Lung (tissue), 12 donors: ENCODE data around the gene MRAP2. TPM values are rescaled to one million over a fixed set of nuclear protein-coding genes. Genes with fewer than 3 reads are reported as not detected.
A peak's percentile ranks its signal among the peaks of the same experiment; 100 is the strongest.

Experiments
- ATAC-seq: fragments of 200-7000 bp; cut with Tn5 transposase; one replicate; pipeline ENCODE4 v1.9.1; 2020; ENCODE audit warnings: moderate number of reproducible peaks; ENCODE audit not compliant: insufficient read depth, low FRiP score
- DNase-seq, 3 donors: peaks; one replicate each; pipeline ENCODE4 v3.0.0-alpha.2; 2013 to 2017
- H3K27ac ChIP-seq, 2 donors: one replicate each; pipeline ENCODE4 v1.5.1; 2013; ENCODE audit warnings: mild to moderate bottlenecking in 2 of 2, moderate library complexity in 2 of 2, control low read depth in 1 of 2, inconsistent platforms in 1 of 2, low read depth in 1 of 2, low read length in 1 of 2
- H3K27me3 ChIP-seq, 3 donors: one replicate each; pipeline ENCODE4 v1.5.1; 2013; ENCODE audit warnings: low read length in 2 of 3; ENCODE audit not compliant: control insufficient read depth in 3 of 3, insufficient read depth in 3 of 3
- H3K36me3 ChIP-seq, 4 donors: one replicate each; pipeline ENCODE4 v1.5.1; 2013; ENCODE audit warnings: low read length in 4 of 4, mild to moderate bottlenecking in 1 of 4, moderate library complexity in 1 of 4; ENCODE audit not compliant: control insufficient read depth in 4 of 4, insufficient read depth in 4 of 4
- H3K4me1 ChIP-seq, 5 donors: one replicate each; pipeline ENCODE4 v1.5.1; 2013; ENCODE audit warnings: low read length in 5 of 5, mild to moderate bottlenecking in 2 of 5, moderate library complexity in 1 of 5; ENCODE audit not compliant: control insufficient read depth in 5 of 5, insufficient read depth in 5 of 5
- H3K4me3 ChIP-seq: one replicate; pipeline ENCODE4 v1.5.1; 2013; ENCODE audit warnings: mild to moderate bottlenecking, control low read depth, moderate library complexity
- H3K9ac ChIP-seq, 2 donors: one replicate each; pipeline ENCODE4 v1.5.1; 2013; ENCODE audit warnings: low read length in 2 of 2, control low read depth in 1 of 2; ENCODE audit not compliant: insufficient read depth in 1 of 2
- H3K9me3 ChIP-seq, 4 donors: one replicate each; pipeline ENCODE4 v1.5.1; 2013; ENCODE audit warnings: low read length in 3 of 4, mild to moderate bottlenecking in 1 of 4, moderate library complexity in 1 of 4; ENCODE audit not compliant: control insufficient read depth in 4 of 4, insufficient read depth in 3 of 4
- CTCF ChIP-seq: IDR thresholded peaks from 2 replicates; pipeline ENCODE4 v1.5.1; 2012; ENCODE audit warnings: mild to moderate bottlenecking; ENCODE audit errors: control extremely low read depth, extremely low read depth
- WGBS, 2 donors: extraction: QIAGEN DNeasy Blood & Tissue Kit; methylation state at CpG; one replicate each; pipeline ENCODE4 v1.1.7; 2013; 5-methylcytosine and 5-hydroxymethylcytosine counted together
- polyA plus RNA-seq, 2 donors: library from polyadenylated mRNA; stranded (reverse); fragments of 200-250 nt; gene quantifications; one replicate each; pipeline ENCODE4 v1.2.1, GENCODE V29; 2013
- total RNA-seq, 2 donors: library from RNA; depleted of rRNA in 1 of 2; stranded (reverse); fragments of >200 nt in 1 of 2; gene quantifications; one replicate each; pipeline ENCODE4 v1.2.1, GENCODE V29; 2014 to 2021
- donor health status: control.
- donor health status: control.
- donor health status: Bipolar disorder and iron deficiency.
- donor health status: healthy.
- donor health status: DM: yes; HTN: yes; CAD: no.

Gene MRAP2
- total and polyA plus RNA-seq, 4 donors = 0.34 to 4.2 (median 1.3) TPM

- Histone ChIP-seq H3K27ac (no peak overlapping the region), H3K27me3 (peaks cover 0 to 3% (median 0%) of the 10 kb centered on the region in 3 donors), H3K36me3 (no peaks in the 10 kb centered on the region), H3K4me3 (no peak overlapping the region), H3K9me3 (peaks cover 0 to 1% (median 0%) of the 10 kb centered on the region in 4 donors), H3K4me1 (peaks cover 0 to 16% (median 2%) of the 10 kb centered on the region in 5 donors), H3K9ac (no peak overlapping the region)
- no peak for TF ChIP-seq CTCF
- DNase-seq = no peak
- WGBS, 2 donors = 88 to 89% methylated on average over 5 of the region's 5 CpGs
- no peak for ATAC-seq
These were observed 16.8 kb downstream of the MRAP2 start for GRCh38 chr6:84050408-84050807.

- H3K27ac ChIP-seq = no peak overlapping the region
- peaks cover 0 to 3% (median 0%) of the 10 kb centered on the region in 3 donors for H3K27me3 ChIP-seq
- no peak for TF ChIP-seq CTCF
- no peaks in the 10 kb centered on the region for H3K36me3 ChIP-seq
- H3K9ac ChIP-seq = no peak overlapping the region
- H3K9me3 ChIP-seq = peaks cover 0 to 1% (median 0%) of the 10 kb centered on the region in 4 donors
- DNase-seq (peak; percentile 89 to 93 (median 90)), ATAC-seq (peak; percentile 15)
- no peak overlapping the region for H3K4me3 ChIP-seq
- peaks cover 0 to 16% (median 2%) of the 10 kb centered on the region in 5 donors for H3K4me1 ChIP-seq
- 39 to 69% methylated on average over 7 of the region's 7 CpGs for WGBS, 2 donors
These were observed 18.8 kb downstream of the MRAP2 start for GRCh38 chr6:84052204-84052882.

- H3K4me1 ChIP-seq = peaks cover 0 to 16% (median 2%) of the 10 kb centered on the region in 5 donors
- H3K27me3 ChIP-seq = peaks cover 0 to 3% (median 0%) of the 10 kb centered on the region in 3 donors
- TF ChIP-seq CTCF = no peak
- H3K9ac ChIP-seq = no peak overlapping the region
- no peak overlapping the region for H3K27ac ChIP-seq
- WGBS, 2 donors = 75 to 82% methylated on average over 7 of the region's 7 CpGs
- ATAC-seq = no peak
- DNase-seq = no peak
- H3K36me3 ChIP-seq = no peaks in the 10 kb centered on the region
- H3K4me3 ChIP-seq = no peak overlapping the region
- peaks cover 0 to 1% (median 0%) of the 10 kb centered on the region in 4 donors for H3K9me3 ChIP-seq
These were observed 19.3 kb downstream of the MRAP2 start for GRCh38 chr6:84052883-84053241.

GRCh38 chr6:84055647-84056046 lies 22.1 kb downstream of the MRAP2 start:
- Histone ChIP-seq H3K9me3 (peaks cover 0 to 1% (median 0%) of the 10 kb centered on the region in 4 donors), H3K27ac (no peak overlapping the region), H3K9ac (no peak overlapping the region), H3K27me3 (no peaks in the 10 kb centered on the region), H3K4me1 (peaks cover 0 to 16% (median 2%) of the 10 kb centered on the region in 5 donors), H3K4me3 (no peak overlapping the region), H3K36me3 (no peaks in the 10 kb centered on the region)
- 81 to 90% methylated on average over 2 of the region's 2 CpGs for WGBS, 2 donors
- DNase-seq (no peak), ATAC-seq (no peak)
- no peak for TF ChIP-seq CTCF
